IPS-NIHi7 (cell line): Measurements from ENCODE around the gene ATP5PO.
"Not testable (repeated sequence)": the region's sequence is repeated elsewhere in the genome, so short reads cannot be mapped to it uniquely, and the experiment has no call there.

Experiments used
- DNase-seq: peaks from one replicate; pipeline ENCODE4 v3.0.0; 2012; ENCODE audit warnings: mixed read lengths; ENCODE audit errors: extremely low spot score

Gene ATP5PO

GRCh38 chr21:33940164-33940880, 24.7 kb upstream of the ATP5PO start:
- DNase-seq, result no peak

GRCh38 chr21:33939226-33939625, 23.6 kb upstream of the ATP5PO start:
- no peak for DNase-seq

DNA sequence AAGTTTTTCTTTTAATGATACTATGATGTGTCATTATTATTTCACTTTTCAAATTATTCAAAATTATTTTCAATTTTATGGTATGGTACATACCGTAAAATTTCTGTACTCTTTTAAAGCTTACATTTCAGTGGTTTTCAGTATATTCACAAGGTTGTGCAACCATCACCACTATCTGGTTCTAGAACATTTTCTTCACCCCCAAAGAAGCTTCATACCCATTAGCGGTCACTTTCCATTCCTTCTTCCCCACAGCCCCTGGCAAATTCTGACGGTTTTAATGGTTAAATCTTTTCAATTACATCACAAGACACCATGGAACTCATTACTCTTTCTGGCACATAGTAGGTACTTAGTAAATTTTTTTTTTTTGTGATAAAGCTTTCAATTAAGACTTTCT, 22.8 kb upstream of the ATP5PO start:
- DNase-seq, result no peak

GRCh38 chr21:33937931-33938339, 22.3 kb upstream of the ATP5PO start:
- DNase-seq, result no peak

- DNase-seq, result no peak
Observed at GRCh38 chr21:33937146-33937545, 21.5 kb upstream of the ATP5PO start.

GRCh38 chr21:33936301-33937038, 20.9 kb upstream of the ATP5PO start:
- no peak for DNase-seq

DNA sequence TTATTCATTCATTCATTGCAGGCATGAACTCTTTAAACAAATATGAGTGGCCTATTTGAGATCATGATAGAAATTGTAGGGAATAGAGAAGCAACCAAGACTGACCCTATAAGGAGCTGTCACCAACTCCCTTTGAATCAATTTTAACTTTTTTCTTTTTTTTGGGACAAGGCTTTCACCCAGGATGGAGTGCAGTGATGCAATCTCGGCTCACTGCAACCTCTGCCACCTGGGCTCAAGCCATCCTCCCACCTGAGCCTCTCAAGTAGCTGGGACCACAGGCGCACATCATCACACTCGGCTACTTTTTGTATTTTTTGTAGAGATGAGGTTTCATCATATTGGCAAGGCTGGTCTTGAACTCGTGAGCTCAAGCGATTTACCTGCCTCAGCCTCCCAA, 17.1 kb upstream of the ATP5PO start:
- no peak for DNase-seq

DNA sequence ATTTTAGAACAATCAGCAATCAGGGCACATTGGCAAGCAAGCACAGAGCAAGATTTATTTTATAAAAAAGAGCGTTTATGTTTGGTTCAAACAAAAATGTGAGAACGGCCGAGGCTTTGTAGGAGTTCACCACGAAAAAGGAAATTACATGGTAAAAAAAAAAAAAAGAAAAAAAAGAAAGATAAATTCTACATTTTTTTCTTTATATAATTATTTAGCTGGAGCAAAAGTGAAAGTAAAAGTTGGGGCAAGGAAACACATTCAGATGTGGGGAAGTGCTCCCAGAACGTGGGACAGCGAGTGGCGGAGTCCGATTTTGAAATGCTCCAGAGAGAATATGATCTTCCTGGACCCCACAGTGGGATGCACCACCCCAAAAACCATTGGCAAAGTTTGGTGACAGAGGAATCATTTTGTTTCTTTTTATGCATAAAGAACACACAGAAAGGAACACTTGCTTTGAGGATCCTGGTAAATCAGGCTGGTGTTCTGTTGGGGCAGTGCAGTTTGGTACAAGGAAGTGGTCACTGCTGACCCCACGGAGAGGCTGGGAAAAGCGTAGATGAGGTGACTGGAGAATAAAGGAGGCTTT, 16.3 kb upstream of the ATP5PO start:
- DNase-seq, result no peak

DNA sequence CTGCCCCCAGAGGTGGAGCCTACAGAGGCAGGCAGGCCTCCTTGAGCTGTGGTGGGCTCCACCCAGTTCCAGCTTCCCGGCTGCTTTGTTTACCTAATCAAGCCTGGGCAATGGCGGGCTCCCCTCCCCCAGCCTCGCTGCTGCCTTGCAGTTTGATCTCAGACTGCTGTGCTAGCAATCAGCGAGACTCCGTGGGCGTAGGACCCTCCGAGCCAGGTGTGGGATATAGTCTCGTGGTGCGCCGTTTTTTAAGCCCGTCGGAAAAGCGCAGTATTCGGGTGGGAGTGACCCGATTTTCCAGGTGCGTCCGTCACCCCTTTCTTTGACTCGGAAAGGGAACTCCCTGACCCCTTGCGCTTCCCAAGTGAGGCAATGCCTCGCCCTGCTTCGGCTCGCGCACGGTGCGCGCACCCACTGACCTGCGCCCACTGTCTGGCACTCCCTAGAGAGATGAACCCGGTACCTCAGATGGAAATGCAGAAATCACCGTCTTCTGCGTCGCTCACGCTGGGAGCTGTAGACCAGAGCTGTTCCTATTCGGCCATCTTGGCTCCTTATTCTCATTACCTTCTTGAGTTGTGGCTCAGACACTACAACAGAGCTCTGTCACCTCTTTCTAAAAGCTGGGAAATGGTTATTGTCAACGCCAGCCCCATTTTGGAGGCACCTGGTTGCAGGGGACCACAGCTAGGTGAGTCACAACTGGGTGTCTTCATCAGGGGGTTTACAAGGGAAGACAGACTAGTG, 15.6 kb upstream of the ATP5PO start:
- DNase-seq, result peak; percentile 30

DNA sequence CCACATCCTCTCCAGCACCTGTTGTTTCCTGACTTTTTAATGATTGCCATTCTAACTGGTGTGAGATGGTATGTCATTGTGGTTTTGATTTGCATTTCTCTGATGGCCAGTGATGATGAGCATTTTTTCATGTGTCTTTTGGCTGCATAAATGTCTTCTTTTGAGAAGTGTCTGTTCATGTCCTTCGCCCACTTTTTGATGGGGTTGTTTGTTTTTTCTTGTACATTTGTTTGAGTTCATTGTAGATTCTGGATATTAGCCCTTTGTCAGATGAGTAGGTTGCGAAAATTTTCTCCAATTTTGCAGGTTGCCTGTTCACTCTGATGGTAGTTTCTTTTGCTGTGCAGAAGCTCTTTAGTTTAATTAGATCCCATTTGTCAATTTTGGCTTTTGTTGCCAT, 10.6 kb upstream of the ATP5PO start:
- not testable (repeated sequence) for DNase-seq

GRCh38 chr21:33924766-33925100, 9.1 kb upstream of the ATP5PO start:
- no peak for DNase-seq

DNA sequence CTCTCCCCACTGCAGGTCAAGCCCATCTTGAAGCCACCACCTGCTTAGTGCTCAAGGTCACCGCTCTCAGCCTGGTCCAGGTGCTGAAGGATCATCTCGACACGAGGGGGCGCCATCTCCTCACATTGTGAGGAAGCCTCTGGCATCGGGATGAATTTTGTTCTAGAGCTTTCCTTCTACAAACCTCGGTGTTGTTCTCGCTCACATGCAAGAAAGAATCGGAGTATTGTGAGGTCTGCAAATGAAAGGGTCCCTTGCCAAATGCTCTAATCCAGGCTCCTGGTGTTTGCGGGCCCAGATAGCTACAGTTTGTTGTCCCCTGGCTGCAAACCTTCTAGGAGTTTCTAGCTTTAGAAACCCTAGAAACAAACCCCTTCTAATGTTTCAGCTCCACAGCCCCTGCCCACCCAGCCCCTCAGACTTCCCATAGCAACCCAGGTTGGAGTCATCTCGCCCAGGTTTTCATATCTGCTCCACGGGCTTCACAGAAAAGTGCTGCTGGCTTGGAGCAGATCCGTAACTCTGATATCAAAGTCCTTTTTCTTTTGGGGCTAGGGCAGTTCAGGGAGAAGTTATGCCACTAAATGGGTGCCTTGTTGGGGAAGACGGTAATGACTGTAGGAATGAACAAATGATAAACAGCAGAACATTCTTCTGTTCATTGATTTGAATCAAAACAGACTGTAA, 8.6 kb upstream of the ATP5PO start:
- peak; percentile 79 for DNase-seq

DNA sequence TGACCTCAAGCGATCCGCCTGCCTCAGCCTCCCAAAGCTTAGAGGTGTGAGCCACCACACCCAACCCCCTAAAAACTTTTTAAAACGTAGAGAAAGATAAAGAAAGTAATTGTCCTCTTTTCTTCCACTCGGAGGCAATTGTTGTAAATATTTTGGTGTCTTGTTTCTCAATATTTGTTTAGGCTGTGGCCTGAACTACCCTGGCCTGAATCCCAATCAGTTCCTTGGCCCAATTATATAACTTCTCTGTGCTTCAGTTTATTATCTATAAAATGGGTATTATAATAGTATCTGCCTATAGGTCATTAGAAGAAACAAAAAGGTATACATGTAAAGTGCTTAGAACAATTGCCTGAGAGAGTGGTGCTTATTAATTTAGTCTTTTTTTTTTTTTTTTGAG, 1.8 kb upstream of the ATP5PO start:
- no peak for DNase-seq

DNA sequence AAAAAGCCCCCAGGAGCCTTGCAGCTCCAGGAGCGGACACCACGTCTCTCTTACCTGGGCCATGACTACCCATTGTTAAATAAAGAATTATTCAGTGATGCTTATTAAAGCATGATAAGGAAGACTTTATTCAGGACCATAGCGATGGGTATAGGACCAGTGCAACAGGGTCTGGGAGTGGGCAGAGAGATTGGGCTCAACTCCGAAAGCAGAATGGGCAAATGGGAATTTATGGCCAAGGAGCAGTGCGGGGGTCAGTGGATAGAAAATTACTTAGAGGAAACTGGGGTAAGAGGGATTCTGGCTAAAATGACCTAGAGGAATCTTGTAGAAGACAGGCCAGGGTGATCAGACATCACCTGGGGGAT, 580 bp upstream of the ATP5PO start:
- DNase-seq, result no peak

DNA sequence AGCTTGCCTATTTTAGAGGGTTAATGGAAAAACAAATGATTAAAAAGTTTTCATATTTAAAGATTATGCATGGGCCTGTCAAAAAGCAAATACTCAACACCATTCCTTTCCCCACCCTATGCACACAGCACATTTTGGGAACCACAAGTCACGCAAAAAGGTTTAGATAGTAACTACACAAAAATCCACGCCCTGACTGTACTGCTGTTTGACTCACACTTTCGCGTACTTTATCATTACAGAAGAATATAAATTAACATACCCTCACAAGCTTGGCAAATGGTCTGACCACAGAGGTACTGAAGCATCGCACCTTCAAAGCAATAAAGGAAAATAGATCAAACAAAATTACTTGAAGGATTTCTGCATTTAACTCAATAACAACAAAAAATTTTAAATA, 1.4 kb downstream of the ATP5PO start:
- DNase-seq, result no peak

- DNase-seq, result no peak
Observed at GRCh38 chr21:33909756-33910155, 5.8 kb downstream of the ATP5PO start.

GRCh38 chr21:33908760-33909159, 6.8 kb downstream of the ATP5PO start:
- DNase-seq, result no peak

DNA sequence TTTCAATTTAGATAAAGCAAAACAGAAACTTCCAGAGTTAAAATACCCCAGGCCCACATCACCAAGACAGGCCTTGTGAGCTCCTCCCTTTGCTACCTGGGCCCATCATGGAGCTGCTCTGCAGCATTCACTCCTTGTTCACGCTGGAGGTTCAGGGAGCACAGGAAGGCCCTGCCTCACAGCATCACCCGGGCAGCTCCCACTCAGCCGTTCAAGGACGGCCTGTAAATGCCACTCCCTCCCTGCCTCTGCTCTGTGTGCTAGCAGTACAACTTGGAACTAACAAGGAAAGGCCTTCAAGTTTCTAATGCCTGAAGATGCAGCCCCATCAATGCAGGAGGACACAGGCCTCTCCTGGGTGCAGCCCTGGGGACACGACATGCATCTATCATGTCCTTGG, 11.6 kb downstream of the ATP5PO start:
- DNase-seq, result no peak

GRCh38 chr21:33902349-33902748, 13.3 kb downstream of the ATP5PO start:
- no peak for DNase-seq

- DNase-seq, result peak; percentile 81
Observed at GRCh38 chr21:33901412-33902288, 14.0 kb downstream of the ATP5PO start.

DNA sequence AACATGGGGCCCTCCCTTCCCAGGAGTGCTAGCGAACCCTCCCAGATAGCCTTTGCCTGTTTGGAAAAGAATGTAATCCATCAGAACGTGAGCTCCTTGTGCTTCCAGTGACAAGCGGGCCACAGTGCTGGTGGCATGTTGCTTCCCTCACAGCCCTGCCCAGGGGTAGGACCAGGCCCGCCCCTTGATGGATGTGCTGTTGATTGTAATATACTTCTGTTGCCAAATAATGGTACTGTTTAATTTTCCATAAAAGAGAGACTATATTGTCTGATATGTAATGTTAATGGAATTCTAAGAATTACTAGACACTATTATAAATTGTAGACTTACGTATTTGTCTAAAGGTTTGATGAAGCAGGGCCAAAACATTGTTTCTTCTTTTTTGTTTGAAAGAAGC, 16.4 kb downstream of the ATP5PO start:
- no peak for DNase-seq
